OCI-LY7 (cell line): ENCODE data around the gene MAP4. TPM values are rescaled to one million over a fixed set of nuclear protein-coding genes. Genes with fewer than 3 reads are reported as not detected.
A peak's percentile ranks its signal among the peaks of the same experiment; 100 is the strongest.

Source experiments
- BruUV-seq: library from RNA; stranded (reverse); fragments of 400-500 nt; replicated peaks from 2 replicates; lab custom pipeline; 2021; lab: Mats Ljungman, UMichigan
- CTCF ChIA-PET: fragments of 300-600 bp; sonication (Branson Sonifier 250); formaldehyde crosslinking; loops from one replicate; lab custom pipeline; 2022; ENCODE audit warnings: antibody characterized with exemption; ENCODE audit not compliant: unreplicated experiment; lab: Charles Lee
- POLR2A ChIA-PET: fragments of 300-600 bp; sonication (Branson Sonifier 250); formaldehyde crosslinking; loops from one replicate; lab custom pipeline; 2022; ENCODE audit warnings: antibody characterized with exemption; lab: Charles Lee
- DNase-seq: peaks from one replicate; pipeline ENCODE4 v3.0.0-alpha.2; 2015; ENCODE audit warnings: low spot score
- H2AFZ ChIP-seq: fragments of 200-600 bp; sonication (generic), shearing (Covaris generic); 2 replicates; pipeline ENCODE4 v1.6.1; 2014; ENCODE audit warnings: mild to moderate bottlenecking, antibody characterized with exemption, low read length, moderate library complexity
- H3K27ac ChIP-seq: fragments of 200-600 bp; sonication (generic); 2 replicates; pipeline ENCODE4 v1.5.1; 2014; ENCODE audit warnings: mixed run types, low read depth, mild to moderate bottlenecking, moderate library complexity, low read length, inconsistent platforms; ENCODE audit not compliant: poor library complexity, severe bottlenecking
- H3K36me3 ChIP-seq: fragments of 200-600 bp; sonication (generic); 2 replicates; pipeline ENCODE4 v1.6.1; 2014; ENCODE audit warnings: mild to moderate bottlenecking, antibody characterized with exemption, low read length, moderate library complexity, mixed read lengths; ENCODE audit not compliant: insufficient read depth
- H3K4me1 ChIP-seq: fragments of 200-600 bp; sonication (generic); 2 replicates; pipeline ENCODE4 v1.5.1; 2014; ENCODE audit warnings: mild to moderate bottlenecking, low read length; ENCODE audit not compliant: insufficient read depth, poor library complexity, severe bottlenecking
- H3K4me2 ChIP-seq: fragments of 200-600 bp; sonication (generic); 2 replicates; pipeline ENCODE4 v1.6.1; 2014; ENCODE audit warnings: mild to moderate bottlenecking, low read length
- H3K4me3 ChIP-seq: fragments of 200-600 bp; sonication (generic); 2 replicates; pipeline ENCODE4 v1.5.1; 2014; ENCODE audit warnings: mild to moderate bottlenecking, low read depth, low read length; ENCODE audit not compliant: poor library complexity, severe bottlenecking
- H3K79me2 ChIP-seq: fragments of 200-600 bp; sonication (generic); 2 replicates; pipeline ENCODE4 v1.6.1; 2016; ENCODE audit warnings: low read depth, mild to moderate bottlenecking, low read length, moderate library complexity, mixed read lengths; ENCODE audit not compliant: insufficient read depth
- H3K9me2 ChIP-seq: fragments of 200-600 bp; sonication (generic); 2 replicates; pipeline ENCODE4 v1.6.1; 2016; ENCODE audit warnings: mild to moderate bottlenecking, low read length, mixed read lengths; ENCODE audit not compliant: insufficient read depth
- H3K9me3 ChIP-seq: fragments of 200-600 bp; sonication (generic); 2 replicates; pipeline ENCODE4 v1.6.1; 2014; ENCODE audit warnings: mild to moderate bottlenecking, mixed run types, low read length, mixed read lengths
- H4K20me1 ChIP-seq: fragments of 200-600 bp; sonication (generic); 2 replicates; pipeline ENCODE4 v1.6.1; 2014; ENCODE audit warnings: mild to moderate bottlenecking, antibody characterized with exemption, low read length, moderate library complexity, mixed read lengths; ENCODE audit not compliant: insufficient read depth
- CTCF ChIP-seq: fragments of 200-600 bp; sonication (generic); conservative IDR thresholded peaks from 2 replicates; pipeline ENCODE4 v1.5.1; 2014; ENCODE audit warnings: mild to moderate bottlenecking, antibody characterized with exemption, low read length, moderate library complexity, mixed read lengths
- EZH2phosphoT487 ChIP-seq: fragments of 200-600 bp; sonication (generic); IDR thresholded peaks from 2 replicates; pipeline ENCODE4 v1.6.1; 2018; ENCODE audit warnings: low read depth, borderline replicate concordance, mild to moderate bottlenecking, mixed run types, antibody characterized with exemption, low read length, moderate library complexity, mixed read lengths
- intact Hi-C: fragments of 100-400 bp; cut with micrococcal nuclease; formaldehyde crosslinking; loops from one replicate; pipeline ENCODE4 v1.10.0; 2022; ENCODE audit not compliant: unreplicated experiment
- total RNA-seq, 2 experiments: library from RNA; depleted of rRNA in 1 of 2; stranded (reverse); fragments of >200 nt in 1 of 2; shearing (Covaris generic) in 1 of 2; gene quantifications; 2 replicates each; pipeline ENCODE4 v1.2.3, GENCODE V29; 2014 to 2022

Gene MAP4
- total RNA-seq, 2 experiments from 2014 or later = 26.1 to 78.4 TPM

GRCh38 chr3:47849699-47850563 is 166.3 kb downstream of the MAP4 start:
- H3K9me3 ChIP-seq = no peaks in the 10 kb centered on the region
- TF ChIP-seq EZH2phosphoT487 (no peak), CTCF (peak; percentile 54)
- H3K4me1 ChIP-seq = no peaks in the 10 kb centered on the region
- intact Hi-C loops = loop anchor here (5.0 kb wide), 1 partner anchor 142 kb away; no protein-coding TSS in a partner anchor
- peaks cover 70% of the 10 kb centered on the region for H3K36me3 ChIP-seq
- BruUV-seq = no TSS peak
- H3K79me2 ChIP-seq = no peaks in the 10 kb centered on the region
- peak; percentile 14 for DNase-seq
- ChIA-PET POLR2A (no interaction called here), CTCF (no interaction called here)
- H3K4me3 ChIP-seq = no peak overlapping the region
- no peak overlapping the region for H3K27ac ChIP-seq
- H3K4me2 ChIP-seq = no peak overlapping the region
- no peak overlapping the region for H2AFZ ChIP-seq
- H3K9me2 ChIP-seq = no peaks in the 10 kb centered on the region
- H4K20me1 ChIP-seq = no peaks in the 10 kb centered on the region

DNA sequence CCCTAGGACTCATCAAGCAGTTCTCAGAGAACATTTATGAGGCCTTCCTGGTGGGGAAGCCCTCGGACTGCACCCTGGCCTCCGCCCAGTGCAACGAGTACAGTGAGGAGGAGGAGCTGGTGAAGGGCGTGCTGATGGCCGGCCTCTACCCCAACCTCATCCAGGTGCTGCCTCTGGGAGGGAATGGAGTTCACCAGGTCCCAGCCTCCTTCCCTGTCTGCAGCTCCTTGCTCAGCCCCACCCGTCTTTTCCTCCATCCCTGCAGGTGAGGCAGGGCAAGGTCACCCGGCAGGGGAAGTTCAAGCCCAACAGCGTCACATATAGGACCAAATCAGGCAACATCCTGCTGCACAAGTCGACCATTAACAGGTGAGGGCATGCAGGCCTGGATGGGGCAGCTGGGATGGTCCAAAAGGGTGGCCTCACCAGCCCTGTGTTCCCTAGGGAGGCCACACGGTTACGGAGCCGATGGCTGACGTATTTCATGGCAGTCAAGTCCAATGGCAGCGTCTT is 167.0 kb downstream of the MAP4 start:
- ChIA-PET CTCF (no interaction called here), POLR2A (interaction anchor here (0.6 kb wide), 1 partner anchor 331 kb away, joined by 4 read pairs; no protein-coding TSS in a partner anchor)
- TSS peak; percentile 56 for BruUV-seq
- H3K36me3 ChIP-seq = peaks cover 77% of the 10 kb centered on the region
- no peaks in the 10 kb centered on the region for H3K9me3 ChIP-seq
- no peak overlapping the region for H3K4me2 ChIP-seq
- H3K79me2 ChIP-seq = no peaks in the 10 kb centered on the region
- DNase-seq = no peak
- no peak overlapping the region for H3K4me3 ChIP-seq
- intact Hi-C loops = no loop called here
- no peaks in the 10 kb centered on the region for H3K4me1 ChIP-seq
- no peaks in the 10 kb centered on the region for H4K20me1 ChIP-seq
- no peaks in the 10 kb centered on the region for H3K9me2 ChIP-seq
- TF ChIP-seq CTCF = no peak
- H3K27ac ChIP-seq = no peak overlapping the region
- H2AFZ ChIP-seq = no peak overlapping the region
